ENCODE results near the gene ZBTB39.
"Not testable (repeated sequence)": the region's sequence is repeated elsewhere in the genome, so short reads cannot be mapped to it uniquely, and the experiment has no call there.

ZBTB39 gene

DNA sequence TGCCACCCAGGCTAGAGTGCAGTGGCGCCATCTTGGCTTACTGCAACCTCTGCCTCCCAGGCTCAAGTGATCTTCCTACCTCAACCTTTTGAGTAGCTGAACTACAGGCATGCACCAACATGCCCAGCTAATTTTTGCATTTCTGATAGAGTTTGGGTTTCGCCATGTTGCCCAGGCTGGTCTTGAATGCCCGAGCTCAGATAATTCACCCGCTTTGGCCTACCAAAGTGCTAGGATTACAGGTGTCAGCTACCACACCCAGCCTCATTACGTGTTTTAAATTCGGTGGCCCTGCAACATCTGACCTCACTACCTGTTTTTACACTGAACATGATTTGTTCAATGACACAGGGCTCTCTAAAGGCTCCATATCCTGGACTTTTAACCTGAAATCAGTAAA is 26.1 kb downstream of the ZBTB39 start:
- no peak for DNase-seq (ENCODE audit: low read depth in 2 of 2)

DNA sequence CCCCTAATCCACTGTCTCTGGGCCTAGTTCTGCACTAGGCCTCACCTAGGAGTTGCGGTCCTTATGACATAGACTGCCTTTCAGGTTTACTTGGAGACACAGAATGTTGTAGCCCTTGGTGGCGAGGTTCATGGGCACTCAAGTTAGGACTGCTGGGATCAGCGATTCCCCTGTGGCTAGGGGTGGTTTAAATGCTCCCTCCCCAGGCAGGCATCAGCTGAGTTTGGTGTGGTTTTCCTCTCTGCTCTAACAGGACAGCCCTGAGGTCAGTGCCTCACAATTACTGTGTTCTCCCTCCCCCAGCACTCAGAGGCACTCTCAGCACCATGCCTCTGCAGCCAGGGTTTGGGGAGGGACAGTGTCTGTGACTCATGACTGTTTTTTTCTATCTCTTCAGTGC is 26.7 kb downstream of the ZBTB39 start:
- DNase-seq (ENCODE audit: low read depth in 2 of 2) = no peak

DNA sequence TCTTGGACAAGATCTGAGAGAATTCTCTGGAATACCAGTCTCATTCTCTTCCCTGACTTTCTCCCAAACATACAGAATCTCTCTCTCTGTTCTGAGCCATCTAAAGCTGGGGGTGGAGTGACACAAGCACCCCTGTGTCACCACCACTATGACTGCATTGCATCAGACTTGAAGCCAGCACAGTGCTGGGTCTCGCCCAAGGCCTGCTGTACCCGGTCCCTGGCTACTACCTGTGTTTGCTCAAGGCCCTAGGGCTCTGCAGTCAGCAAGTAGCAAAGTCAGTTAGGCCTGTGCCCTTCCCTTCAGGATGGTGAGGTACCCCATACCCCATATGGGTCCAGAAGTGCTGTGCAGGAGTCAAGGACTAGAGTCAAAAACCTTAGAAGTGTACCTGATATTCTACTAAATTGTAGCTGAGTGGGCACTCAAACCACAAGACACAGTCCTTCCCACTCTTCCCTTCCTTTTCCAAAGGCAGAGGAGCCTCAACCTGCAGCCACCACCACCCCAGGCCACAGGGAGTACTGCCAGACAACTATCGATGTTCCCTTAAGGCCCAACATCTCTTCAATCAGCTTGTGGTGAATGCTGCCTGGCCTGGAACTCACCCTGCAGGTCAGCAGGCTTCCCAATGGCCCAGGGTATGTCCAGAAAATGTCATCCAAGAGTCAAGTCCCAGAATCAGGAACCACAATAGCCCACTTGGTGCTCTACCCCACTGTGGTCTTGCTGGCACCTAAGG is 27.8 kb downstream of the ZBTB39 start:
- no peak for DNase-seq (ENCODE audit: low read depth in 2 of 2)

DNA sequence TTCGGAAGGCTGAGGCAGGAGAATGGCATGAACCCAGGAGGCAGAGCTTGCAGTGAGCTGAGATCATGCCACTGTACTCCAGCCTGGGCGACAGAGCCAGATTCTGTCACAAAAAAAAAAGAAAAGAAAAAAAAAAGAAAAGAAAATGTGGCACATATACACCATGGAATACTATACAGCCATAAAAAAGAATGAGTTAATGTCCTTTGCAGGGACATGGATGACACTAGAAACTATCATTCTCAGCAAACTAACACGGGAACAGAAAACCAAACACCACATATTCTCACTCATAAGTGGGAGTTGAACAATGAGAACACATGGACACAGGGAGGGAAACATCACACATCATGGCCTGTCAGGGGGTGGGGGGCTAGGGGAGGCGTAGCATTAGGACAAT is 29.0 kb downstream of the ZBTB39 start:
- not testable (repeated sequence) for DNase-seq (ENCODE audit: low read depth in 2 of 2)

DNA sequence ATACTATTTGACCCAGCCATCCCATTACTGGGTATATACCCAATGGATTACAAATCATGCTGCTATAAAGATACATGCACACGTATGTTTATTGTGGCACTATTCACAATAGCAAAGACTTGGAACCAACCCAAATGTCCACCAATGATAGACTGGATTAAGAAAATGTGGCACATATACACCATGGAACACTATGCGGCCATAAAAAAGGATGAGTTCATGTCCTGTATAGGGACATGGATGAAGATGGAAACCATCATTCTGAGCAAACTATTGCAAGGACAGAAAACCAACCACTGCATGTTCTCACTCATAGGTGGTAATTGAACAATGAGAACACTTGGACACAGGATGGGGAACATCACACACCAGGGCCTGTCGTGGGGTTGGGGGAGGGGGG is 32.1 kb downstream of the ZBTB39 start:
- not testable (repeated sequence) for DNase-seq (ENCODE audit: low read depth in 2 of 2)

DNA sequence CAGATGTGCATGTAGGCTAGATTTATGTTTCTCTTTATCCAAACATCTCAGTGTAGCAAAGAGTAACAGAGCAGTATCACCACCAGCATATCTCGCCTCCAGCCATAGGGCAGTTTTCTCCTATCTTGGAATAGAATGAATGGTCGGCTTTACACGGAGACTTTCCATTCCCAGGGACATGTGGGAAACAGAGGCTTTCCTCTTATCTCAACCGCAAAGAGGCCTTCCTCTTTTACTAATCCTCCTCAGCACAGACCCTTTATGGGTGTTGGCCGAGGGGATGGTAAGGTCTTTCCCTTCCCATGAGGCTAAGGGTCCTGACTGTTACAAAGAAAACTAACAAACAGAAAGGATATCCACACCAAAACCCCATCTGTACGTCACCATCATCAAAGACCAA is 37.4 kb downstream of the ZBTB39 start:
- DNase-seq (ENCODE audit: low read depth in 2 of 2) = not testable (repeated sequence)

DNA sequence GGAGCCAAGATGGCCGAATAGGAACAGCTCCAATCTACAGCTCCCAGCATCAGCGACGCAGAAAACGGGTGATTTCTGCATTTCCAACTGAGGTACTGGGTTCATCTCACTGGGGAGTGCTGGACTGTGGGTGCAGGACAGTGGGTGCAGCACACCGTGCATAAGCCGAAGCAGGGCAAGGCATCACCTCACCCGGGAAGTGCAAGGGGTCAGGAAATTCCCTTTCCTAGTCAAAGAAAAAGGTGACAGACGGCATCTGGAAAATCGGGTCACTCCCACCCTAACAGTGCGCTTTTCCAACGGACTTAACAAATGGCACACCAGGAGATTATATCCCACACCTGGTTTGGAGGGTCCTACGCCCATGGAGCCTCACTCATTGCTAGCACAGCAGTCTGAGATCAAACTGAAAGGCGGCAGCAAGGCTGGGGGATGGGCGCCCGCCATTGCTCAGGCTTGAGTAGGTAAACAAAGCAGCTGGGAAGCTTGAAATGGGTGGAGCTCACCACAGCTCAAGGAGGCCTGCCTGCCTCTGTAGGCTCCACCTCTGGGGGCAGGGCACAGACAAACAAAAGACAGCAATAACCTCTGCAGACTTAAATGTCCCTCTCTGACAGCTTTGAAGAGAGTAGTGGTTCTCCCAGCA is 40.2 kb downstream of the ZBTB39 start:
- not testable (repeated sequence) for DNase-seq (ENCODE audit: low read depth in 2 of 2)

DNA sequence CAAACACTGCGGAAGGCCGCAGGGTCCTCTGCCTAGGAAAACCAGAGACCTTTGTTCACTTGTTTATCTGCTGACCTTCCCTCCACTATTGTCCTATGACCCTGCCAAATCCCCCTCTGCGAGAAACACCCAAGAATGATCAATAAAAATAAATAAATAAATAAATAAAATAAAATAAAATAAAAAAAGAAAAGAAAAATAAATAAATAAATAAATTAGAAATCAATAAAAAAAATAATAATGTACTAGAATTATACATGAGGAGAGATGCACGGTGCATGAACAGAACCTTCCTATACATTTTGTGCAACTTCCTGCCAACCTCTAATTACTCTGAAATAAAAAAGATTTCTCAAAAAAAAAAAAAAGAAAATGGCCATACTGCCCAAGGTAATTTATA is 41.2 kb downstream of the ZBTB39 start:
- DNase-seq (ENCODE audit: low read depth in 2 of 2) = not testable (repeated sequence)

DNA sequence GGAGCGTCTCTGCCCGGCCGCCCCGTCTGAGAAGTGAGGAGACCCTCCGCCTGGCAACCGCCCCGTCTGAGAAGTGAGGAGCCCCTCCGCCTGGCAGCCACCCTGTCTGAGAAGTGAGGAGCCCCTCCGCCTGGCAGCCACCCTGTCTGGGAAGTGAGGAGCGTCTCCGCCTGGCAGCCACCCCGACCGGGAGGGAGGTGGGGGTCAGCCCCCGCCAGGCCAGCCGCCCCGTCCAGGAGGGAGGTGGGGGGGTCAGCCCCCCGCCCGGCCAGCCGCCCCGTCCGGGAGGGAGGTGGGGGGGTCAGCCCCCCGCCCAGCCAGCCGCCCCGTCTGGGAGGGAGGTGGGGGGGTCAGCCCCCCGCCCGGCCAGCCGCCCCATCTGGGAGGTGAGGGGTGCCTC is 42.8 kb downstream of the ZBTB39 start:
- not testable (repeated sequence) for DNase-seq (ENCODE audit: low read depth in 2 of 2)

DNA sequence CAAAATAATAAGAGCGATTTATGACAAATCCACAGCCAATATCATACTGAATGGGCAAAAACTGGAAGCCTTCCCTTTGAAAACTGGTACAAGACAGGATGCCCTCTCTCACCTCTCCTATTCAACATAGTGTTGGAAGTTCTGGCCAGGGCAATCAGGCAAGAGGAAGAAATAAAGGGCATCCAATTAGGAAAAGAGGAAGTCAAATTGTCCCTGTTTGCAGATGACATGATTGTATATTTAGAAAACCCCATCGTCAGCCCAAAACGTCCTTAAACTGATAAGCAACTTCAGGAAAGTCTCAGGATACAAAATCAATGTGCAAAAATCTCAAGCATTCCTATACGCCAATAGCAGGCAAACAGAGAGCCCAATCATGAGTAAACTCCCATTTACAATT is 44.1 kb downstream of the ZBTB39 start:
- DNase-seq (ENCODE audit: low read depth in 2 of 2) = not testable (repeated sequence)

DNA sequence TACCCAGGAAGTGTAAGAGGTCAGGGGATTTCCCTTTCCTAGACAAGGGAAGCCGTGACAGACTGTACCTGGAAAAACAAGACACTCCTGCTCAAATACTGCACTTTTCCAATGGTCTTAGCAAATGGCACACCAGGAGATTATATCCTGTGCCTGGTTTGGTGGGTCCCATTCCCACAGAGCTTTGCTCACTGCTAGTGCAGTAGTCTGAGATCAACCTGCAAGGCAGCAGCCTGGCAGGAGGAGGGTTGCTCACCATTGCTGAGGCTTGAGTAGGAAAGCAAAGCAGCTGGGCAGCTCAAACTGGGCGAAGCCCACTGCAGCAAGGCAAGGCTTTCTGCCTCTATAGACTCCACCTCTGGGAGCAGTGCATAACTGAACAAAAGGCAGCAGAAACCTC is 47.9 kb downstream of the ZBTB39 start:
- no peak for DNase-seq (ENCODE audit: low read depth in 2 of 2)

DNA sequence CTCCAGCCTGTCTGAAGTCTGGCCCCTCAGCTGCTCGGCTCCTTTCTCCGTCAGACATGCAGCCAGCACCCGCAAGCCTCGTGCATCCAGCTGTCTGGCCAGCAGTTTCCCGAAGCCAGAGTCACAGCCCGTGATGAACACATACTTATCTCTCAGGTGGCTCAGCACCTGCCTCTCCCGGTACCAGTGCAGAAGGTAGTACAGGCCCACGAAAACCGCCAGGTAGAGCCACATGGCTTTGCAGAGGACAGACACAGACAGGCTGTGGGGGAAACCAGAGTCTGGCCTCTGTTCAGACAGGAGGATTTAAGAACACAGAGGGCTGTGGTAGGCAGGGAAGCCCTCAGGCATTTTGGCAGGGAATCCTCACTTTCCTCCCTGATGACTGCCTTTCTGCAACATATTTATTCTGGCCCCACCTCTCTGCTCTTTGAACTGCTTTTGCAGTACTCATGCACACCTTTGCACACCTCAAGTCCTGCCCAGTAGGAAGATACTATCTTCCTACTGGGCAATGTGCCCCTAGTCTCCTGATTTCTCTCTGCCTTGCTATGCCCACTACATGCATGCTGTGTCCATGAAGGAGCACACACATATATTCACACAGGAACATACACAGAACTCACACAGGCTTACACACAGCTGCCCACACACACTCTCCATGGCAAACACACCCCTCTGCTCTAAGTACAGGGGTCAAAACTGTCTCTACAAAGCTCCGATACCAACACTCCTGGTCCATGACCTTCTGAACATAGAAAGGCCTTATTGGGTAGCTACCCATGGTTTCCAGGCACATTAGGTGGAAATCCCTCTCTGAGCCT is 48.9 kb downstream of the ZBTB39 start, which contains the start of gene RDH16:
Gene RDH16, minus strand, starts transcription at position 380 of the 824 bp plus-strand sequence. Its CDS starts 146 bp downstream, at position 234.
- no peak for DNase-seq (ENCODE audit: low read depth in 2 of 2)

DNA sequence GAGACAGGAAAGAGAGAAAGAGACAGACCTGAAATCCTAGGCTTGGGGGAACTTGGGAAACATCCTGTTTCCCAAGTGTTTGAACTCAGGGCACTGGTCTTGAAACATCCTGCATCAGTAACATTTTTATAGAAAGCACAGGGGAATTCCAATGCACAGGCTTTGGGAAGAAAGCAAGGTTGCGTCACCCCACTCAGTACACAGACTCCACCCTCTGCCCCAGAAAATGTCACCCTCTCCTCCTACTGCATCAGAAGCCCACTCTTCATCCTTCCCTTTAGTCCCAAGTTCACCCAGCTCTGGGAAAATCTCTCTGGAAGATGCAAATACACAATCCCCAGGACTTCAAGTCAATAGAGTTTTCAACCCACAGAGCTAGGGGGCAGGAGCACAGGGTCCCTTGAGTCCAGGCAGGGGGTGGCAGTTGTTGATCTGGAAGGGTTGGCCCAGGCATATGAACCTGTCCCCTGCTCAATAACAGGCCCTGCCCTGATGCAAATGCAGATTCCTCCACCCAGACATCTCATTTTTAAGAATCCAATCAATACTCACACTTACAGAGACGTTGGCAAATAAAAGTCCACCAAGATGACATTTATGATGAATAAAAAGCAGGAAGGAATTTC is 50.6 kb downstream of the ZBTB39 start:
- DNase-seq (ENCODE audit: low read depth in 2 of 2) = no peak

DNA sequence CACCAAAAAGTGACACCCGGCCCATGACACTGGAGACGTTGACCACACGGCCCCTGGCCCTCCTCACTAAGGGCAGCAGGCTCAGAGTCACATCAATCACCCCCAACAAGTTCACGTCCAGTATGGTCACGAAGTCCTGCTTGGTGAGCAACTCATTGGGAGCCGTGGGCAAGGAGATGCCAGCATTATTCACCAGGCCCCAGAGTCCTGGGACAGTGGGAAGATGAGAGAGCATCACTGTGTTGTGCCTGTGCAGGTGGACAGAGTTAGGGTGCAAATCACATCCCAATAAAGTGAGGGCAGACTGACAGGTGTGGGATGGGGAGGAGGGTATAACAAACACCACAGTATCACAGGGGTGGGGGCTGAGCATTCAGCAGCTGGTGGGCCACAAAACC is 51.4 kb downstream of the ZBTB39 start:
- no peak for DNase-seq (ENCODE audit: low read depth in 2 of 2)

DNA sequence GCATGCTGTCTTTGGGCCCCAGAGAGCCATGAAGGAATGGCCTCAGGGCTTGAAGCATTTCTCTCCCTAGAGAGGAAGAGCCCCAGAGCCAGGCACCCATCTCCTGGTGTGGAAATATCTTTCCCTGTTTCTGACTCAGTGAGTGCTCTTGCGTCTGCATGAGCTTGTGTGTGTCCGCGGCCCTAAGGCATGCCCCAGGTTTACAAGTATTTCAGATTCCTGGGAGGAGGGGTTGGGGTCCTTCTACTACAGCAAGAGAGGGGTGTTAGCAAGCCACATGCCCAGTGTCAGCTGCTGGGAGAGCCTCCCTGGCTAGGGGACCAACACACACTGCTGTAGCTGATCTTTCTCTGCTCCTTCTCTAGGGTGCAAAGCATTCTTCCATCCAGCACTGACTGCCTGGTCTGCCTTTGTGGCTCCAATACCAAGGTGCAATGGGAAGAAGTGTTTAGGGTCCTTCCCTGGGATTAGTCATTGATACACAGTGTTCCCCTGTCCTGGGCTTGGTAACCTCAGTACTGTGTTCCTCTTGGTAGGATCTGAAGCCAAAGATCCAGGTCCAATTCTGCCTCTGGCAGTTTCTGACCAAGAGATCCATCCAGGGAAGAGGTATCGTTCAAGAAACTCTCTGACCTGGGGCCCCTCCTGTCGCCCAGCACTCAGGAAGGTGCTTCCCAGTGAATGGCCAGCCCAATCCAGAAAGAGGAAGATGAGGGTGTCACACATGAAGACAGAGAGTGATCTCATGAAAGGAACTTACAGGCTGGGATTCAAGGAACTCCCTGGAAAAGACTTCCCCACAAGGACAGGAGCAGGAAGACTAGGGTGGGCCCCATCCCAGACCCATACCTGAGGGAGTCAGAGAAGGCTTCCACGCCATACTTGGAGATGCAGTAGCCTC is 52.0 kb downstream of the ZBTB39 start:
- DNase-seq (ENCODE audit: low read depth in 2 of 2) = no peak

DNA sequence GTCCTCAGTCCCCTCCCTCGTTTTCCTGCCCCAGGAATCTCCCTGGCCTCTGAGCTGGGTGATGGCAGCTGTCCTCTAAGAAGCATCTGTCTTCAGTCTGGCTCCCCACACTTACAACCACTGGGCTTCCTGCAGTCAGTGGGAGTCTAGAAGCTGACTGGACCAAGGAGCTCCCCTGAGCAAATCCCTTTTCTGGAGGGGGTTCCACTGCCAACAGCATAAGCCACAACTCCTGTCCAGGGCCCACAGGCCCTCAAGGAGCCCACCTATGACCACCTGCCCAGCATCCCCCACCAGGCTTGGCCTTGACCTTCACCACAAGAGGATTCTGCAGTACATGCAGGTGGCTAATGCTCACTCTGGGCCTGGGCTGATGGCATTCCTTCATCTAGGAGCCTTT is 53.0 kb downstream of the ZBTB39 start:
- no peak for DNase-seq (ENCODE audit: low read depth in 2 of 2)

DNA sequence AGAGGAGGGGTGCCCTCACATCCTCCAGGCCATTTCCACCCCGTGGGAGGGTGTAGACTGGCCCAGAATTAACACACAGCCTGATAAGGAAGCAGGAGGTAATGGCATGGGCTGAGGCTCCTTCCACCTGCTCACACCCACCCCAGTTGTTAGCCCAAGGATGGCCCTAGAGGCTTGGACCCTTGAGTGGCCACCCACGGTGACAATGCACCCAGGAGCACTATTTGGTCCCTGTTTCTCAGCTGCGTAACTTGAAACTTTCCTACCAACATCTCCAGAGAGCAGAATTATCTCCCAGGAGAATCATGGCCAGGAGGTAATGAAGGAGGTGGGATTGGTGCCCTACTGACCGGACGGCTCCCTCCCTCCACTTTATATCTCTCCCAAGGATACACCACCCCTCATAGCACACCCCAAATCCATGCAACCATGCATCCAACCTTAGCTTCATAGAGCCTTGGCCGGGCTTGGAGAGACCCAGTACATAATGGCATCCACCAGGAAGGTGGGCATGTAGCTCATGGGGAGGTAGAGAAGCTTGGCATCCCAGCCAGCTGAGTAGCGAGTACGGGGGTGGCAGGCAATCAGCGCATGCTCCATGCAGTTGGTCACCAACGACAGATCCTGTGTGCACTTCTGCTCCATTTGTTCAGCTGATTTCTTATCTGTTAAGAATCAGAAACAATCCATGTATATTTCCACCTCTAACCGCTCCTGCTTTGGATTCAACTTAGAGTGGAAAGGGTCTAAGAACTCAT is 54.6 kb downstream of the ZBTB39 start:
- no peak for DNase-seq (ENCODE audit: low read depth in 2 of 2)

DNA sequence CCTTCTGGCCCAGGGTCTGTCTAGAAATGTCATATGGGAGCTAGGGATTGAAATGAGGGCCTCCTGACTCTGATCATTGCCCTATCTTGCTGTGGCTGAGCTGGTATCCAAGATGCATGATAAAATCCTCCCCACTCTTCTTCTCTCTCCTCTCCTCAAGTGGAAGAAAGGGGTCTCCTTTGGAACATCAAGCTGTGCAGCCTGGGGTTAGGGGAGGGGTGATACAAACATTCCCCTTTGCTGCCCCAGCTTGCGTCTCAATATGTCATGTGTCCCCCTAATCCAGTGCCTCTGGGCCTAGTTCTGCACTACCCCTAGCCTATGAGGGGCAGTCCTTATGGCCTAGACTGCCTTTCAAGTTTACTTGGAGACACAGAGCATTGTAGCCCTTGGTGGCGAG is 57.5 kb downstream of the ZBTB39 start:
- DNase-seq (ENCODE audit: low read depth in 2 of 2) = no peak

Data from fibroblast of skin of left biceps (primary cell).